ENCODE measurements around the gene FAAP100.

The FAAP100 gene

DNA sequence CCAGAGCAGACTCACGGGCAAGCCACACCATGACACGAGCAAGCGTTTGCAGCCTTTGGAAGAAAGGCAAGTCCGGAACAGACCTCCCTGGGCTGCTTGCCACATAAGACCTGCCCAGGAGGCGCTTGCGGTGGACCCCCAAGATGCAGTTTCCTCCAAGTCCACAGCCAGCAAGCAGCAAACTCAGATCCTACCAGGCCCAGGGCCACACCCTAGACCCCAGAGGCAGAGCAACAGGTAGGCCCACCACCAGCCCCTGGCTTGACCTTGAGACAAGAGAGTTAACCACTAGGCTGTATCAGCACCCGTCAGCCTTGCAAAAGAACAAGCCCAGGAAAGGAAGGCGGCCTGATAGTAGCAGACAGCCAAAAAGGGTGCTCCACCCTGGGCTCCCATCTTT, 2.3 kb downstream of the FAAP100 start:
- no peaks in the 10 kb centered on the region for H3K4me1 ChIP-seq
- no peaks in the 10 kb centered on the region for H3K9me3 ChIP-seq
- no peak overlapping the region for H3K4me3 ChIP-seq (ENCODE audit: low read depth, low read length)
- H3K27me3 ChIP-seq: no peaks in the 10 kb centered on the region
- peaks cover 46% of the 10 kb centered on the region for H3K36me3 ChIP-seq
- no peak for DNase-seq
- TF ChIP-seq, protein P1, sequence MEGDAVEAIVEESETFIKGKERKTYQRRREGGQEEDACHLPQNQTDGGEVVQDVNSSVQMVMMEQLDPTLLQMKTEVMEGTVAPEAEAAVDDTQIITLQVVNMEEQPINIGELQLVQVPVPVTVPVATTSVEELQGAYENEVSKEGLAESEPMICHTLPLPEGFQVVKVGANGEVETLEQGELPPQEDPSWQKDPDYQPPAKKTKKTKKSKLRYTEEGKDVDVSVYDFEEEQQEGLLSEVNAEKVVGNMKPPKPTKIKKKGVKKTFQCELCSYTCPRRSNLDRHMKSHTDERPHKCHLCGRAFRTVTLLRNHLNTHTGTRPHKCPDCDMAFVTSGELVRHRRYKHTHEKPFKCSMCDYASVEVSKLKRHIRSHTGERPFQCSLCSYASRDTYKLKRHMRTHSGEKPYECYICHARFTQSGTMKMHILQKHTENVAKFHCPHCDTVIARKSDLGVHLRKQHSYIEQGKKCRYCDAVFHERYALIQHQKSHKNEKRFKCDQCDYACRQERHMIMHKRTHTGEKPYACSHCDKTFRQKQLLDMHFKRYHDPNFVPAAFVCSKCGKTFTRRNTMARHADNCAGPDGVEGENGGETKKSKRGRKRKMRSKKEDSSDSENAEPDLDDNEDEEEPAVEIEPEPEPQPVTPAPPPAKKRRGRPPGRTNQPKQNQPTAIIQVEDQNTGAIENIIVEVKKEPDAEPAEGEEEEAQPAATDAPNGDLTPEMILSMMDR (IDR thresholded peaks at IDR 0.05; ENCODE audit: low read depth, low read length): no peak

DNA sequence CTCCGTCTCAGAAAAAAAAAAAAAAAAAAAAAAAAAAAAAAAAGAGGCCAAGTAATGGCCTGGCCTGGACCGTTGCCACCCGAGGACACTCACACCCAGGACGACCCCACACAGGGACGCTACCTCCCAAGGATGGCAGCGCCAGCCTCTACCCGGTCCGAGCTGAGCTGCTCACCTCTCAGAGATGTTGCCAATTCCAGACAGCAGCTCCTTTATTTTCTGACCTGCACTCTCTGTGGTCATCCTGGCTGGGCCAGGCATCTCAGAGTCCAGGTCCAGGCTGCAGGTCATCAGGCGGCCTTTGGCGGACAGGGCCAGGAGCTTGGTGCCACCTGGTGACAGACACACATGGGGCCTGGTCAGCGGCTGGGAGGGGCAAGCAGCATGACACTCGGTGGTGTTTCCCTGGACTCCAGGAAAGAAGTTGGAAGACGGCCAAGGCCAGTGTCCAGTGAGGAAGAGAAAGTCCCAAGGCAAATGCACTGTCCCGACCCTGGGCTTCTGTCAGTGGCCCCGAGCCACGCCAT, 3.1 kb downstream of the FAAP100 start:
- Histone ChIP-seq H3K4me3 (ENCODE audit: low read depth, low read length) (no peak overlapping the region), H3K27me3 (no peaks in the 10 kb centered on the region), H3K4me1 (no peaks in the 10 kb centered on the region), H3K36me3 (peaks cover 51% of the 10 kb centered on the region), H3K9me3 (no peaks in the 10 kb centered on the region)
- no peak for DNase-seq
- TF ChIP-seq, protein P1 (IDR thresholded peaks at IDR 0.05; ENCODE audit: low read depth, low read length): no peak

DNA sequence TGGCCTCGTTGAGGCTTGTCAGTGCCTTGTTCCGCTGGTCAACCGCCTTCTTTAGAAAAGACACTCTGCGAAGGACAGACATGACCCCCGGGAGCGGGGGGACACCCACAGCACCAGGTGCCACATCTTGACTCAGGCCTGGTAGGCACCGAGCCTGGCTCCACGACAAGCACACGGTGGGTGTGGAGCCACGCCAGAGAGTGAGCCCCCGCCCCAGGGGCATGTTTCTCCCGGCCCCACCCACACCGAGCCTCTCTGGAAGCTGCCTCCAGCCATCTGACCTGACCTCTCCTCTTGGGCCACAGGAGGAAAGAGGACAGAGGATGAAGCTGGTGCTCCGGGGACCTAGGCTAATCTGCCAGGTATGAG, 4.6 kb downstream of the FAAP100 start:
- Histone ChIP-seq H3K27me3 (no peaks in the 10 kb centered on the region), H3K36me3 (peaks cover 62% of the 10 kb centered on the region), H3K4me1 (no peaks in the 10 kb centered on the region), H3K4me3 (ENCODE audit: low read depth, low read length) (no peak overlapping the region), H3K9me3 (no peaks in the 10 kb centered on the region)
- TF ChIP-seq, protein P1 (IDR thresholded peaks at IDR 0.05; ENCODE audit: low read depth, low read length): no peak
- DNase-seq: no peak

DNA sequence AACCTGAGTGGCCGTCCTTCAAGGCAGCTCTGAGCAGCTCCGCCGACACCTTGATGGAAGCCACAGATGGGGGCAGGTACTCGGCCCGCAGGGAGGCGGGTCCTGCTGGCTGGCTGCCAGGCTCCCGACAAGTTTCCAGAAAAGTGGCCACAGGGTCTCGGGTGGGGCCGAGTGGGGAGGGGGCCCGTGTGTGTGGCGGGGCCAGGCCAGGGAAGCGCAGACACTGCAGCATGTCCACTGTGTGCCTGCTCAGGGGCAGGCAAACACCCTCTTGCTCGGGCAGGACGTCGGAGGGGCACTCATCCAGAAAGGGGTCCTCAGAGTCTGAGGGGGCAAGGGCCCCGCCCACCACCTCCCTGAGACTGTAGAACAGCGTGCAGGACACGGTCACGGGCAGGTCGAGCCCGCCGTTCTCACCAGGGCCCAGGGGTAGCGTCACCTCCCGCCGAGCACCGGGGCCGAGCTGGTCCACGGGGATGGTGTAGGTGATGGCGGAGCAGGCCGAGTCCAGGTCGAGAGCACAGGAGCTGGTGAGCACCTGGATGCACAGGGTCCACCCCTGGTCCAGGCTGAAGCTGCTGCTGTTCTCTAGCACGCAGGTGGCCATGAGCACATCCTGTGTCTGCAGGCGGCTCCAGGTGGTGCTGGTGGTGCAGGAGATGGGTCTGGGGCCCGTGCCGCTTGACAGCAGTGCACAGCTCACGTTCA, 5.1 kb downstream of the FAAP100 start:
- no peaks in the 10 kb centered on the region for H3K27me3 ChIP-seq
- H3K4me3 ChIP-seq (ENCODE audit: low read depth, low read length): no peak overlapping the region
- H3K36me3 ChIP-seq: peaks cover 63% of the 10 kb centered on the region
- no peaks in the 10 kb centered on the region for H3K9me3 ChIP-seq
- DNase-seq: no peak
- TF ChIP-seq, protein P1 (IDR thresholded peaks at IDR 0.05; ENCODE audit: low read depth, low read length): no peak
- no peaks in the 10 kb centered on the region for H3K4me1 ChIP-seq

DNA sequence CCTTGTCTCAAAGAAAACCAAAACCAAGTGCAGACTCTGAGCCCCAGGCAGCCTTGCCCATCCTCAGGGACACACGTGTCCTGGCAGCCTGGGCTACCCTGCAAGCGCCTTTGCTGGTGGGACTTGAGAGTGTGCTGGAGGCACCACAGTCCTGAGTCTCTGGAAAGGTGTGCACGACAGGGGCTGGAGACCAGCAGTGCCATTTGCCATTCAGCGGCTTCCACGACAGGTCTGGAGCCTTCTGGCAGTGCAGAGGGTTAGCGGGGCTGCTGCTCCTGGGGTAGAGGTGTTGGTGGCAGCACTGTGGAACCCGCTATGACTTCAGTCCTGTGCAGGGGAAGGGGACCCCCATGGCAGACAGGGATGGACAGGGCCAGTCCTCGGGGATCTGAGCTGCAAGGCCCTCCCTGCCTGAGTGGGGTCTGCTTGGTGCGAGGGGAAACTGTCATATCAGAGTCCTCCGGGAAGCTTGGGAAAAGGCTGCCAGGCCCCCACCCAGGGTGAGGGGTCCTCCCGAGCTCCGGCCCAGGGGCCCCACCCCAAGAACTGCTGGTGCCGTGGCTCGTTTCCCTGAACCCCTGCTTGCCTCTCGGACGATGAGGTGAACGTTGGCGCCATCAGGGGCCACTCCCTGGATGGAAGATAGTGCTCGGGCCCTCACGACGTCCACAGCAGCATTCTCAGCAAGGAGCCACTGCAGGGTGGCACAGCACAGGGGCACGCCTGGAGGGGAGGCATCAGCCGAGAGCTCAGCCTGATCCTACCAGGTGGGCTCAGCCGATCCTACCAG, 6.8 kb downstream of the FAAP100 start:
- H3K4me1 ChIP-seq: no peaks in the 10 kb centered on the region
- no peaks in the 10 kb centered on the region for H3K27me3 ChIP-seq
- no peak overlapping the region for H3K4me3 ChIP-seq (ENCODE audit: low read depth, low read length)
- TF ChIP-seq, protein P1 (IDR thresholded peaks at IDR 0.05; ENCODE audit: low read depth, low read length): no peak
- peaks cover 61% of the 10 kb centered on the region for H3K36me3 ChIP-seq
- no peak for DNase-seq
- no peaks in the 10 kb centered on the region for H3K9me3 ChIP-seq

Data from BE2C (cell line).